Muscle of leg (tissue), 11 donors: ENCODE data around the gene PPY. TPM values are rescaled to one million over a fixed set of nuclear protein-coding genes. Genes with fewer than 3 reads are reported as not detected.
"Not testable (repeated sequence)": the region's sequence is repeated elsewhere in the genome, so short reads cannot be mapped to it uniquely, and the experiment has no call there.

Experiments used
- DNase-seq: peaks from one replicate; pipeline ENCODE4 v3.0.0; 2013
- H3K27ac ChIP-seq: one replicate; pipeline ENCODE4 v1.5.1; 2013; ENCODE audit warnings: mild to moderate bottlenecking, low read length, control low read depth
- H3K27me3 ChIP-seq: one replicate; pipeline ENCODE4 v1.6.1; 2013; ENCODE audit warnings: low read length; ENCODE audit not compliant: control insufficient read depth, insufficient read depth
- H3K36me3 ChIP-seq: one replicate; pipeline ENCODE4 v1.6.1; 2013; ENCODE audit warnings: low read length; ENCODE audit not compliant: control insufficient read depth, insufficient read depth
- H3K4me1 ChIP-seq: one replicate; pipeline ENCODE4 v1.6.1; 2013; ENCODE audit warnings: low read length; ENCODE audit not compliant: control insufficient read depth, insufficient read depth
- H3K4me3 ChIP-seq: one replicate; pipeline ENCODE4 v1.5.1; 2013; ENCODE audit warnings: low read length, control low read depth
- H3K9me3 ChIP-seq: replicated peaks from 2 replicates; pipeline ENCODE4 v1.6.1; 2013; ENCODE audit warnings: low read depth, low read length; ENCODE audit not compliant: control insufficient read depth
- whole genome bisulfite sequencing: methylation state at CpG from one replicate; pipeline ENCODE4 v1.1.5; 2013; ENCODE audit warnings: missing lambda C conversion rate; ENCODE audit not compliant: insufficient coverage; 5-methylcytosine and 5-hydroxymethylcytosine counted together
- polyA plus RNA-seq, 8 donors: library from polyadenylated mRNA; unstranded; fragments of 120-200 nt; gene quantifications; one replicate each; pipeline versions ENCODE4 v1.2.1 to v1.2.3, GENCODE V29; 2013; ENCODE audit warnings: inconsistent platforms in 1 of 8, low replicate concordance in 1 of 8; ENCODE audit not compliant: insufficient read length in 8 of 8, insufficient read depth in 1 of 8
- total RNA-seq: library from RNA; stranded (reverse); fragments of 120-200 nt; gene quantifications from one replicate; pipeline ENCODE4 v1.2.4, GENCODE V29; 2013

Gene PPY
- total and polyA plus RNA-seq, 9 donors: 0.18 to 0.57 (median 0.46) TPM; not detected in 3

DNA sequence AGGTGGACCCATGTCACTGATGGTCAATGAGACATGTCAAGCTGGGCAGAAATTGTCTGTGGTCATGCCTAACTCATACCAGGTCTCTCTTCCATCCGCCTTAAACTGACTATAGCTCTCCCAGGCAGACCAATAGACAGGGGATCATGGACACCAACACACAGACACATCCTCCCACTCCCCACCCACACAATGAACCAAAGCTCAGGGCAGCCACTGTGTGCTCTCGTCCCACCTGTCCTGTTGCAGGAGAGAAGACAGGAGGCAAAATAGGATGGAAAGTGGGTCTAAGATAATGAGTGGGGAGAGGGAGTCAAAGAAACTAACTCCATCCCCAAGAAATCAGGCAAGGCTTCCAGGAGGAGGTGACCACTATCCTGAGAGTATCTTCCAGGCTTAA is 8.3 kb upstream of the PPY start:
- WGBS: 60% methylated on average over 1 of the region's 2 CpGs

DNA sequence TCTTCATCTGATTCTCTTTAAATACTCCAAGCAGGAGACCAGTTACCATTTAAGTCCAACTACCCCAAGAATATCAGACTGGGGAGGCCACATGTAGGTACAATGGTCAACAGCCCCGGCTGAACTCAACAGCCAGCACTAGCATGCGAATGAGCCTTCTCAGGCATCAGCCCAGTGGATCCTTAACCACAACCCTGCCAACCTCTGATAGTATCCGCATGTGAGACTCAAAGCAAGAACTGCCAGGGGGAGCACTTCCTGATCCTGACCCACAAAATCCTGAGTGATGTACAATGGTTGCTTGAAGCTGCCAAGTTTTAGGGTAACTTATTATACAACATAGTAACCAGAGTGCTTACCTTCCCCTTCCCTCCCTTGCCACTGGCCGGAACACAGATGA is 7.5 kb upstream of the PPY start:
- H3K36me3 ChIP-seq: no peaks in the 10 kb centered on the region
- WGBS: 71% methylated on average over 1 of the region's 4 CpGs
- no peak overlapping the region for H3K27ac ChIP-seq
- DNase-seq: no peak
- H3K9me3 ChIP-seq: no peaks in the 10 kb centered on the region
- peaks cover 12% of the 10 kb centered on the region for H3K4me1 ChIP-seq
- peaks cover 55% of the 10 kb centered on the region for H3K27me3 ChIP-seq
- H3K4me3 ChIP-seq: no peak overlapping the region

More for the DNA sequence above, 8.3 kb upstream of the PPY start:
- H3K27me3 ChIP-seq: peaks cover 61% of the 10 kb centered on the region
- H3K4me1 ChIP-seq: peaks cover 12% of the 10 kb centered on the region
- no peaks in the 10 kb centered on the region for H3K9me3 ChIP-seq
- no peak for DNase-seq
- no peak overlapping the region for H3K4me3 ChIP-seq
- no peaks in the 10 kb centered on the region for H3K36me3 ChIP-seq
- H3K27ac ChIP-seq: no peak overlapping the region

DNA sequence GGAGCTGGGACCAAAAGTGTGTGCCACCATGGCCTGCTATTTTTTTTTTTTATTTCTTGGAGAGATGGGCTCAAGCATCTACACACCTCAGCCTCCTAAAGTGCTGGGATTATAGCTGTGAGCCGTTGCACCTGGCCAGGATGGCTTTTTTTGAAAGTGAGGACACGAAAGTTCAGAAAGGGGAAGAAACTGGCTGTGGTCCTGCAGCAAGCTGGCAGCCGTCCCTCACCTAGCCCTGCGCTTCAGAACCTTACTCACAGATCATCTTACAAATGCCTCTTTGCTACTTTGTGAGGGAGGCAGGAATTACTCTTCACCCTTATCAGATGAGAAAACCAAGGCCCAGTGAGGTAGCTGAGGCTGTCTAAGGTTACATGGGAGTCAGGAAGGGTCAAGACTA is 4.5 kb upstream of the PPY start:
- Histone ChIP-seq H3K36me3 (no peaks in the 10 kb centered on the region), H3K4me1 (peaks cover 4% of the 10 kb centered on the region), H3K9me3 (no peaks in the 10 kb centered on the region), H3K27me3 (peaks cover 25% of the 10 kb centered on the region), H3K27ac (no peak overlapping the region), H3K4me3 (no peak overlapping the region)
- WGBS: no CpG with 5 or more reads among the region's 4 CpGs
- DNase-seq: no peak

DNA sequence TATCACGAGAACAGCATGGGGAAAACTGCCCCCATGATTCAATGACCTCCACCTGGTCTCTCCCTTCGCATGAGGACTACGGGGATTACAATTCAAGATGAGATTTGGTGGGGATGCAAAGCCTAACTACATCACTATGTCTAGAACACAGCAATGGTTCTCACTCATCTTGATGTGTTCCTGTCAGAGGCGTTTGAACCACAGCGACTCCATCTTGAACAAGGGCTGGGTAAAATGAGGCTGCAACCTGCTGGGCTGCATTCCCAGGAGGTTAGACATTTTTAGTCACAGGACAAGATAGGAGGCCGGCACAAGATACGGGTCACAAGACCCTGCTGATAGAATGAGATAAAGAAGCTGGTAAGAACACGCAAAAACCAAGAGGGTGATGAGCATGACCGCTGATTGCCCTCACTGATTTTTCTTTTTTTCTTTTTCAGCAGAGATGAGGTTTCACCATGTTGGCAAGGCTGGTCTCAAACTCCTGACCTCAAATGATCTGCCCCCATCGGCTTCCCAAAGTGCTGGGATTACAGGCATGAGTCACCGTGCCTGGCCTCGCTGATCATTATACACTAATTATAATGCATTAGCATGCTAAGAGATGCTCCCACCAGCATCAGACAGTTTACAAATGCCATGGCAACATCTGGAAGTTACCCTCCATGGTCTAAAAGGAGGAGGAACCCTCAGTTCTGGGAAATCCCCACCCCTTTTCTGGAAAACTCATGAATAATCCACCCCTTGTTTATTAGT is 3.0 kb upstream of the PPY start:
- Histone ChIP-seq H3K27ac (no peak overlapping the region), H3K27me3 (peaks cover 12% of the 10 kb centered on the region), H3K4me1 (peaks cover 4% of the 10 kb centered on the region), H3K36me3 (no peaks in the 10 kb centered on the region), H3K4me3 (no peak overlapping the region), H3K9me3 (no peaks in the 10 kb centered on the region)
- 62% methylated on average over 3 of the region's 12 CpGs for WGBS
- no peak for DNase-seq

DNA sequence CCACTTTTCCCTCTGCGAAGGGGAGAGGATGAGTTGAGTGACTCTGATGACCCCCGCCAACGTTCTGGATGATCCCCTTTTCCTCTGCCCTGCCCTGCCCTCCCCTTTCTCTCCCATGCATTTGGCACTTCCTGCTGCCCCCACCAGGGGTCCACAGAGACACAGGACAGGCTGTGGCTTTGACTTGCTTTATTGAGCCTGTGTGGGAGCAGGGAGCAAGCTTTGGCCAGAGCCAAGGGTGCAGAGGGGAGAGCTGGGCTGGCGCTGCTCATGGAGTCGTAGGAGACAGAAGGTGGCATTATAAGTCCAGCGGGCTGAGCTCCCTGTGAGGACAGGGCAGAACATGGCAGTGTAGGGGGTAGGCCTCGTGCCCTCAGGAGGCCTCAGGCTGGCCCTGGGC is 1.6 kb downstream of the PPY start:
- Histone ChIP-seq H3K9me3 (no peaks in the 10 kb centered on the region), H3K27me3 (peaks cover 29% of the 10 kb centered on the region), H3K36me3 (no peaks in the 10 kb centered on the region), H3K4me1 (peaks cover 16% of the 10 kb centered on the region), H3K27ac (no peak overlapping the region), H3K4me3 (no peak overlapping the region)
- peak; percentile 22 for DNase-seq
- WGBS: 75% methylated on average over 4 of the region's 7 CpGs

DNA sequence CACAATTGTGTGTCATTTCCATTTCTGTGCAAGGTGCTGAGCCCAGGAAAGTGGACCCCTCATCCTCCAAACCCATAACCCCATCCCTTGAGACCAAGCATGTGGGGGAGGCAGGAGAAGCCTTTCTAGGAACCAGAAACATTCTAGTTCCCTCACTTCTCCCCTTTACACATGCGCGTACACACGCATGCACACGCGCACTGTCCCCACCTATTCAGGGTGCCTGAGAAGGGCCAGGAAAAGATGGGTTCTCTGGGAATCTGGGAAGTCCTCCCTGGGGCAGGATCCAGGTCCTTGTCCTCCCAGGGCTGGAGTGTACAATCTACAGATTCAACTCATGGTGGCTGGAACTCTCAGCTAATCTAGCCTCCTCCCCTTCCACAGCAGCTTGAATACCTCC is 2.4 kb downstream of the PPY start:
- Histone ChIP-seq H3K27ac (no peak overlapping the region), H3K4me1 (peaks cover 18% of the 10 kb centered on the region), H3K27me3 (peaks cover 28% of the 10 kb centered on the region), H3K9me3 (no peaks in the 10 kb centered on the region), H3K36me3 (no peaks in the 10 kb centered on the region), H3K4me3 (no peak overlapping the region)
- WGBS: no CpG with 5 or more reads among the region's 5 CpGs
- DNase-seq: no peak

DNA sequence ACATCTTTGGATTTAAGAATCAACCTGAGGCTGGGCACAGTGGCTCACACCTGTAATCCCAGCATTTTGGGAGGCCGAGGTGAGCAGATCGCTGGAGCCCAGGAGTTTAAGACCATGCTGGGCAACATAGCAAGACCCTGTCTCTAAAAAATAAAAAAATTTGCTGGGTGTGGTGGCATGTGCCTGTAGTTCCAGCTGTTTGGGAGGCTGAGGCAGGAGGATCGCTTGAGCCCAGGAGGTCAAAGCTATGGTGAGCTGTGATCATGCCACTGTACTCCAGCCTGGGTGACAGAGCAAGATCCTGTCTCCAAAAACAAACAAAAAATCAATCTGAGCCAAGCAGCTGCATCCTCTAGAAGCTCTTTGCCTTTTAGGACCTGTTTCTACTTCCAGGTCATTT is 2.8 kb downstream of the PPY start:
- not testable (repeated sequence) for H3K9me3 ChIP-seq, DNase-seq, H3K4me3 ChIP-seq, H3K27ac ChIP-seq, H3K36me3 ChIP-seq
- Histone ChIP-seq H3K4me1 (peaks cover 18% of the 10 kb centered on the region), H3K27me3 (peaks cover 28% of the 10 kb centered on the region)
- 84% methylated on average over 3 of the region's 3 CpGs for WGBS

DNA sequence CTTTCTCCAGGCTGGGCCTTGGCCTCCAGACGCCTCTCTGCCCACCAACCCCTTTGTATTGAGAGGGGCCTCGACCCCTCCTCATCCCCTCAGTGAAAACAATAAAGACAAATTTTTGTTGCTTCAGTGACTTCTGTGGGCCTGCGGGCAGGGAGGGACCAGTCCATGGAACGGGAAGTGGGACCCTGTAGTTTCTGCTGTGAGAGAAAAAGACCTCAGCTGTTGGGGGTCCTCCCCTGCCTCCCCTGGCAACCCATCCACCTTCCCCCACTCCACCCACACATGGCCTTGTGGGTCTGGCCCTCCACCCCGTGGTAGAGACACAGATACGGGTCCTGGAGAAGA is 3.5 kb downstream of the PPY start:
- H3K4me1 ChIP-seq: peaks cover 18% of the 10 kb centered on the region
- no peaks in the 10 kb centered on the region for H3K9me3 ChIP-seq
- H3K36me3 ChIP-seq: no peaks in the 10 kb centered on the region
- no peak for DNase-seq
- peaks cover 28% of the 10 kb centered on the region for H3K27me3 ChIP-seq
- no peak overlapping the region for H3K27ac ChIP-seq
- no CpG with 5 or more reads among the region's 6 CpGs for WGBS
- H3K4me3 ChIP-seq: no peak overlapping the region

DNA sequence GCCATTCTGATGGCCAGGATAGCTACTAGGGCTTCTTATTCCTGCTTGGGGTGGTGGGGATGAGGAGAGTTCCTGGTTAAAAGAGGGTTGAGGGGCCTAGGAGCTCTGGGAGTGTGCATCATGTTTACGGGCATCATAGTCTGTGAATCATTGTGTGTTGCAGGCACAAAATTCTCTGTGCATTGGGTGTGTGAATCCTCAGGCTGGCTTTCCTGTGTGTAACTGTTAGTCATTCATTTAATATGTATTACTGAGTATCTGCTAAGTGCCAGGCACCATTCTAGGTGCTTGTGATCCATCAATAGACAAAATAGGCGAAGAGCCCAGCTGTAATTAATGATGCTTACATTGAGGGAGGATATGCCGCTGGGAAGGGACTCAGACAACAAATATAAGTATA is 5.8 kb downstream of the PPY start:
- WGBS: no CpG with 5 or more reads among the region's 3 CpGs

DNA sequence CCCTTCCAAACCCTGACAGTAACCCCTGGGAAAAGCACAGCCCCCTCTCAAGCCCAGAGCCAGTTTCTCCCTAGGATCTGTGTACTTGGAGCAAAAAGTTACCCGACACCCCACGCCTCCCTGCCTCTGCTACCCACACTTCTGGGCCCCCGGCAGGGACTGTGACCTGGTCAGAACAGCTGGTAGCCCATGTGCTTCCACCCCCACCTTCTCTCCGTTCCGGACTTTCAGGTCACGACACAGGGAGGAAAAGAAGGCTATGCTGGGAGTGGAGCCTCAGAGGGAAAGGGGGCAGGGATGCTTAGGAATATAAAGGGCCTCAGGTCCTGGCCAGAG is 6.4 kb downstream of the PPY start:
- Histone ChIP-seq H3K27ac (no peak overlapping the region), H3K4me3 (no peak overlapping the region), H3K27me3 (peaks cover 28% of the 10 kb centered on the region), H3K36me3 (no peaks in the 10 kb centered on the region), H3K4me1 (peaks cover 14% of the 10 kb centered on the region), H3K9me3 (no peaks in the 10 kb centered on the region)
- 51% methylated on average over 2 of the region's 6 CpGs for WGBS
- DNase-seq: no peak

More for the DNA sequence above, 5.8 kb downstream of the PPY start:
- H3K9me3 ChIP-seq: no peaks in the 10 kb centered on the region
- no peaks in the 10 kb centered on the region for H3K36me3 ChIP-seq
- no peak overlapping the region for H3K4me3 ChIP-seq
- no peak for DNase-seq
- peaks cover 28% of the 10 kb centered on the region for H3K27me3 ChIP-seq
- H3K27ac ChIP-seq: no peak overlapping the region
- peaks cover 14% of the 10 kb centered on the region for H3K4me1 ChIP-seq
